Measurements from ENCODE around the gene PPP3CA.

Gene PPP3CA

GRCh38 chr4:101174679-101175345, 172.5 kb downstream of the PPP3CA start:
- peaks cover 6% of the 10 kb centered on the region for H3K4me1 Mint-ChIP-seq (ENCODE audit: low read depth)
- H3K36me3 Mint-ChIP-seq (ENCODE audit: low read depth), result no peaks in the 10 kb centered on the region
- no peak for DNase-seq (ENCODE audit: low spot score)
- no peak overlapping the region for H3K4me3 Mint-ChIP-seq
- H3K9me3 Mint-ChIP-seq, result no peaks in the 10 kb centered on the region
- no peak overlapping the region for H3K27ac Mint-ChIP-seq
- no peaks in the 10 kb centered on the region for H3K27me3 Mint-ChIP-seq (ENCODE audit: low read depth)

- no peak overlapping the region for H3K27ac Mint-ChIP-seq
- peaks cover 6% of the 10 kb centered on the region for H3K4me1 Mint-ChIP-seq (ENCODE audit: low read depth)
- no peaks in the 10 kb centered on the region for H3K9me3 Mint-ChIP-seq
- H3K36me3 Mint-ChIP-seq (ENCODE audit: low read depth), result no peaks in the 10 kb centered on the region
- H3K27me3 Mint-ChIP-seq (ENCODE audit: low read depth), result no peaks in the 10 kb centered on the region
- H3K4me3 Mint-ChIP-seq, result no peak overlapping the region
- no peak for DNase-seq (ENCODE audit: low spot score)
Measured at GRCh38 chr4:101172369-101172768, 175.0 kb downstream of the PPP3CA start.

DNA sequence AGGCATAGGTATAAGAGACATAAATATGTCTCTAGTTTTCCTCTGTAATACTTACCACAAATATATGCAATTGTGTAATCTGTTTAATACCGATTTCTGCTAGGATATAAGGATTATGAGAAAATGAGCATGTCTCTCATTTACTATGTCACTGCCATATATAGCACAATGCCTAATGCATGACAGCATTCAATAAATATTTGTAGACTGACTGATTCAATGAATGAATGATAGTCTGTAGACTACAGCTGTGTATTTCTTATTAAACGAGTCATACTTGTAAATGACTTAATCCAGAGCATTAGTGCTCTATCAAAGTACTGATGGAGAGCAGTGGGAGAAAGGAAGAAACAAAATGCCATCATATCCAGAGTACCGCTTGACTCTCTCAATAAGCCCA, 175.6 kb downstream of the PPP3CA start:
- no peak for DNase-seq (ENCODE audit: low spot score)
- Mint-ChIP-seq H3K27me3 (ENCODE audit: low read depth) (no peaks in the 10 kb centered on the region), H3K9me3 (no peaks in the 10 kb centered on the region), H3K4me3 (no peak overlapping the region), H3K4me1 (ENCODE audit: low read depth) (peaks cover 6% of the 10 kb centered on the region), H3K36me3 (ENCODE audit: low read depth) (no peaks in the 10 kb centered on the region), H3K27ac (no peak overlapping the region)

- Mint-ChIP-seq H3K4me1 (ENCODE audit: low read depth) (no peaks in the 10 kb centered on the region), H3K9me3 (no peaks in the 10 kb centered on the region), H3K36me3 (ENCODE audit: low read depth) (no peaks in the 10 kb centered on the region), H3K4me3 (no peak overlapping the region), H3K27ac (no peak overlapping the region), H3K27me3 (ENCODE audit: low read depth) (no peaks in the 10 kb centered on the region)
- peak; percentile 51 for DNase-seq (ENCODE audit: low spot score)
Measured at GRCh38 chr4:101169044-101170014, 178.0 kb downstream of the PPP3CA start.

- Mint-ChIP-seq H3K4me1 (ENCODE audit: low read depth) (no peaks in the 10 kb centered on the region), H3K27me3 (ENCODE audit: low read depth) (no peaks in the 10 kb centered on the region), H3K36me3 (ENCODE audit: low read depth) (no peaks in the 10 kb centered on the region), H3K27ac (no peak overlapping the region), H3K4me3 (no peak overlapping the region), H3K9me3 (peaks cover 4% of the 10 kb centered on the region)
- DNase-seq (ENCODE audit: low spot score), result no peak
Measured at GRCh38 chr4:101163936-101164335, 183.4 kb downstream of the PPP3CA start.

- DNase-seq (ENCODE audit: low spot score), result no peak
- Mint-ChIP-seq H3K4me1 (ENCODE audit: low read depth) (peaks cover 2% of the 10 kb centered on the region), H3K9me3 (peaks cover 4% of the 10 kb centered on the region), H3K36me3 (ENCODE audit: low read depth) (no peaks in the 10 kb centered on the region), H3K4me3 (no peak overlapping the region), H3K27ac (no peak overlapping the region), H3K27me3 (ENCODE audit: low read depth) (no peaks in the 10 kb centered on the region)
Measured at GRCh38 chr4:101162990-101163380, 184.3 kb downstream of the PPP3CA start.

- Mint-ChIP-seq H3K36me3 (ENCODE audit: low read depth) (no peaks in the 10 kb centered on the region), H3K4me1 (ENCODE audit: low read depth) (peaks cover 17% of the 10 kb centered on the region), H3K4me3 (no peak overlapping the region), H3K27me3 (ENCODE audit: low read depth) (no peaks in the 10 kb centered on the region), H3K9me3 (peaks cover 4% of the 10 kb centered on the region), H3K27ac (no peak overlapping the region)
- DNase-seq (ENCODE audit: low spot score), result no peak
Measured at GRCh38 chr4:101160792-101161592, 186.3 kb downstream of the PPP3CA start.

DNA sequence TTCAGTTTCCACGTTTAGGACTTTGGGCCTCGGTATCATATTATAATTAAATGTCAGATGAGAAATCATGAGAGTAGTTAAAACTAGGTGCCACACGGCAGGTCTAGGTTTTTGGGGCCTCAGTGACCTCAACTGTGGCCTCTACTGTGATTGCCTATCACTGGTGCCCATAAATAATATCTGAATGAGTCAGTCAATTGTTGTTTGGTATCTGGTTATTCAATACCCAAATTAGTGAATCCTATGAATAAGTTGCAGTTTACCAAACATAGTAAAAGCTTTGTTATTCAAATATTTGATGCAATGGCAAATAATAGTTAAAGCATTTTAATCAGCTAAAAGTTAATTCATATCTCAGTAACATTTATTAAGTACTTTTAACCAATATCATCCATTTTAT, 188.8 kb downstream of the PPP3CA start:
- H3K36me3 Mint-ChIP-seq (ENCODE audit: low read depth), result no peaks in the 10 kb centered on the region
- no peak for DNase-seq (ENCODE audit: low spot score)
- no peaks in the 10 kb centered on the region for H3K27me3 Mint-ChIP-seq (ENCODE audit: low read depth)
- peaks cover 23% of the 10 kb centered on the region for H3K4me1 Mint-ChIP-seq (ENCODE audit: low read depth)
- no peak overlapping the region for H3K4me3 Mint-ChIP-seq
- H3K27ac Mint-ChIP-seq, result no peak overlapping the region
- H3K9me3 Mint-ChIP-seq, result peaks cover 4% of the 10 kb centered on the region

DNA sequence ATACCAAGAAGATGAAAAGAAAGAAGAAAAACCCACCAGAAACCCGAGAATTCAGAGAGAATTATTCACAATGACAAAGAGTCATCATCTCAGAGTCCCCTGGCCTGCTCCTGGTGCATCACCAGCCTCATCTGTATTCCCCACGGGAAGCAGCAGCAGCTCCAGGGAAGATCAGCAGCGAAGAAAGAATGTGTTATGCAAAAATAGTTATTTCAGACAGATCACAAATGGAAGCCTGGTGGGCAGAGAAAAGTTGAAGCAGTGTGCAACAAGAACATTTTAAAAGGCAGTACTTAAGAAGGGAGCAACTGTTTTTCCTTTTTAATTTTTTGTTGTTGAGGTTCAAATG, 189.2 kb downstream of the PPP3CA start:
- H3K27ac Mint-ChIP-seq, result no peak overlapping the region
- no peak for DNase-seq (ENCODE audit: low spot score)
- no peaks in the 10 kb centered on the region for H3K36me3 Mint-ChIP-seq (ENCODE audit: low read depth)
- H3K4me3 Mint-ChIP-seq, result no peak overlapping the region
- H3K4me1 Mint-ChIP-seq (ENCODE audit: low read depth), result peaks cover 23% of the 10 kb centered on the region
- peaks cover 4% of the 10 kb centered on the region for H3K9me3 Mint-ChIP-seq
- H3K27me3 Mint-ChIP-seq (ENCODE audit: low read depth), result no peaks in the 10 kb centered on the region

DNA sequence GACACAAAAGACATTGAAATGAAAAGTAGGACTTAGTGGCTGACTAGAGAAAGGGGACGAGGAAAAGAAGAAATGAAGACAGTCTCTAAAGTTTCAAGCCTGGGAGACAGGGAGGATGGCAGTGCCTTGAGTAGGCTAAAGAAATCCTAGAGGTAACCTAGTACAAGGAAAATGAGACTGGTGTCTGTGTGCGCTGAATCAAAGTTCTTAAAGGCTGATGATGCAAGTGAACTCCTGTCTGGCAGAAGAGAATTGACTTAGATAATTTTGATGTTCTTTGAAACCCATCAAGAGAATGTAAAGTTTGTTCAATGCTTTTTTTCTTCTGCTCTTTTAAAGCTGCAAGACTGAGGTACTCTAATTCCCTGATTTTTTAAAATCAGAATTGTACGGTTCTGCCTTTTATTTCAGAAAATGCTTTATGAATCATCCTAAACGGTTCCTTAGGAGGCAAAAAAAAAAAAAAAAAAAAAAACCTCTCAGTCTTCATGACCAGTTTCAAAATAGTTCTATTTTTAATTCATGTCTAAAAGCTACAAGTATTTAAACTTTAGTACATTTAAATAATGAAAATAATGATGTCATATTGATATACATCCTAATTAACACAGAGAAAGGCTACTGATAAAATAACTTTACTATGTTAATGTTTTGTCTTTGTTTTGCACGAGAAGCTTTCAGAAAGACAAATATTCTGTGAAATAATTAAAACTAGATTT, 189.8 kb downstream of the PPP3CA start:
- Mint-ChIP-seq H3K9me3 (peaks cover 1% of the 10 kb centered on the region), H3K4me1 (ENCODE audit: low read depth) (peaks cover 23% of the 10 kb centered on the region), H3K27me3 (ENCODE audit: low read depth) (no peaks in the 10 kb centered on the region), H3K27ac (no peak overlapping the region), H3K4me3 (no peak overlapping the region), H3K36me3 (ENCODE audit: low read depth) (no peaks in the 10 kb centered on the region)
- no peak for DNase-seq (ENCODE audit: low spot score)

DNA sequence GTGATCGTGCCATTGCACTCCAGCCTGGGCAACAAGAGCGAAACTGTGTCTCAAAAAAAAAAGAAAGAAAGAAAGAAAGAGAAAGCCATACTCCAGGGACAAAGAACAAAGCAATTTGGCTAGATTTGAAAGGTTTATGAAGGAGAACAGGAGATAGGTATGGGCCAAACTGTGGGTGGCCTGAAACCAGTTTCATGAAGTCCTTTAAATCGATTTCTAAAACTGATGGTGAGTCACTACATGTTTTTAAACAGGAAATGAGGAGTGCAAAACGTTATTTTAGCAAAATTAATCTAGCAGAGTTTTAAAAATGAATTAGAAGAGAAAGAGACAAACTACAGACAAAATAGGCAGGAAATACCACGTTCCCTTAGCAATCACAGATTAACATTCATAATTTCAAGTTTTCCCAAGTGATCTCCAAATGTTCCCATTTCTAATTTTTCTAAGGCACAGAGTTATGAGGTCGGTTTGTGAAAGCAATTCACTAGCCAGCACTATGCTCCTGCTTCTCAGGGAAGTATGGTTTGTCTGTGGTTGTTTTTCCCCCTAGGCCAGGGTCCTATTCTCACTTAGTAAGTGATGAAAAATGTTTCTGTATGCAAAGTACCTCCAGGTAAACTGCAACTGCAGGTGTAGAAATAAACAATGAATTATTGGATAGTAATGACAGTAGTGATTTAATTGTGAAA, 190.6 kb downstream of the PPP3CA start:
- Mint-ChIP-seq H3K27me3 (ENCODE audit: low read depth) (no peaks in the 10 kb centered on the region), H3K4me1 (ENCODE audit: low read depth) (peaks cover 23% of the 10 kb centered on the region), H3K36me3 (ENCODE audit: low read depth) (no peaks in the 10 kb centered on the region), H3K27ac (peak overlapping the region; percentile 28), H3K9me3 (no peaks in the 10 kb centered on the region), H3K4me3 (peak overlapping the region; percentile 12)
- no peak for DNase-seq (ENCODE audit: low spot score)

DNA sequence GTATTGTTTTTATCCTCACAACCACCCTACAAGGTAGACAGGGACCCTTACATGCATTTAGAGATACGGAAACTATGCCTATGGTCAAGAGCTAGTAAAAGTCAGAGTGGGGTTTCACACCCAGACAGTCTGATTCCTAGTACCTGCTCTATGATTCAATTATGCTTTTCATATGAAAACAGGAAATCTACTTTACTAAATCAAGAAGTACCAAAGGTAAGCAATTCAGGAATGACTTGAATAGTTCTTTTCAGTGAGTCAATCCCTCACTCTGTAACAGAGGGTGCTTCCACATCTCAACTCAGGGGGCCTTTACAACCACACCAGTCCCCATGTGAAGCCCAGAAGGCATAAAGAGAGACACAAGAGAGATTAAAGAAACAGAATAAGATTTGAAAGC, 191.4 kb downstream of the PPP3CA start:
- Mint-ChIP-seq H3K4me3 (peak overlapping the region; percentile 16), H3K9me3 (no peaks in the 10 kb centered on the region), H3K36me3 (ENCODE audit: low read depth) (no peaks in the 10 kb centered on the region), H3K27me3 (ENCODE audit: low read depth) (no peaks in the 10 kb centered on the region), H3K4me1 (ENCODE audit: low read depth) (peaks cover 23% of the 10 kb centered on the region), H3K27ac (peak overlapping the region; percentile 17)
- DNase-seq (ENCODE audit: low spot score), result peak; percentile 6

- no peak for DNase-seq (ENCODE audit: low spot score)
- H3K4me1 Mint-ChIP-seq (ENCODE audit: low read depth), result peaks cover 23% of the 10 kb centered on the region
Measured at GRCh38 chr4:101155368-101155767, 192.0 kb downstream of the PPP3CA start.

More at GRCh38 chr4:101155368-101155767, 192.0 kb downstream of the PPP3CA start:
- Mint-ChIP-seq H3K27ac (no peak overlapping the region), H3K36me3 (ENCODE audit: low read depth) (no peaks in the 10 kb centered on the region), H3K4me3 (no peak overlapping the region), H3K9me3 (no peaks in the 10 kb centered on the region), H3K27me3 (ENCODE audit: low read depth) (no peaks in the 10 kb centered on the region)

Data from T-helper 2 cell treated with Interferon-gamma antibody and Interleukin-4, amounts not matched to agents 5 μg/mL and 100 μg/mL, for 36 hours (primary cell).